AG04449 (cell line): ENCODE results near the gene DVL2.

Experiments
- CTCF ChIA-PET: fragments of 350-600 bp; formaldehyde crosslinking; extraction: SDS; loops from one replicate; lab custom pipeline; 2021; ENCODE audit warnings: antibody characterized with exemption; lab: Yijun Ruan, JAX
- POLR2A ChIA-PET: fragments of 400-600, 350-600 bp; formaldehyde crosslinking; extraction: SDS; loops from one replicate; lab custom pipeline; 2020; ENCODE audit warnings: antibody characterized with exemption, inconsistent platforms; lab: Yijun Ruan, JAX
- DNase-seq: peaks from one replicate; pipeline ENCODE4 v3.0.0-alpha.2; 2010; ENCODE audit warnings: low read depth, low spot score
- H3K4me3 ChIP-seq: 2 replicates; pipeline ENCODE4 v1.5.1; 2011; ENCODE audit warnings: low read depth, mild to moderate bottlenecking, control low read depth, low read length
- CTCF ChIP-seq: IDR thresholded peaks from one replicate; pipeline ENCODE4 v1.5.1; 2011; ENCODE audit warnings: mild to moderate bottlenecking, moderate library complexity, low read length, control low read depth, inconsistent platforms; ENCODE audit not compliant: insufficient read depth; ENCODE audit errors: missing control alignments

DVL2 gene

GRCh38 chr17:7205561-7205960 is 28.8 kb downstream of the DVL2 start:
- ChIA-PET CTCF (interaction anchor here (1.2 kb wide), 1 partner anchor 28 kb away, joined by 3 read pairs; no protein-coding TSS in a partner anchor), POLR2A (interaction anchor here (0.8 kb wide), 1 partner anchor 14 kb away, joined by 3 read pairs; the partner anchor contains the start of genes ACADVL and DLG4)
- H3K4me3 ChIP-seq, result peak overlapping the region; percentile 56
- DNase-seq, result no peak
- no peak for TF ChIP-seq CTCF

GRCh38 chr17:7204828-7205461 is 29.4 kb downstream of the DVL2 start:
- TF ChIP-seq CTCF, result no peak
- POLR2A ChIA-PET, result no interaction called here

GRCh38 chr17:7204336-7204735 is 30.0 kb downstream of the DVL2 start:
- TF ChIP-seq CTCF, result no peak
- CTCF ChIA-PET, result interaction anchor here (1.6 kb wide), 1 partner anchor 151 kb away, joined by 3 read pairs; no protein-coding TSS in a partner anchor
- H3K4me3 ChIP-seq, result peak overlapping the region; percentile 56
- POLR2A ChIA-PET, result no interaction called here
- DNase-seq, result no peak

More at GRCh38 chr17:7204828-7205461, 29.4 kb downstream of the DVL2 start:
- CTCF ChIA-PET, result interaction anchor here (1.2 kb wide), 1 partner anchor 28 kb away, joined by 3 read pairs; no protein-coding TSS in a partner anchor
- peak overlapping the region; percentile 56 for H3K4me3 ChIP-seq
- no peak for DNase-seq

GRCh38 chr17:7203391-7203790 is 30.9 kb downstream of the DVL2 start:
- DNase-seq, result no peak
- no peak overlapping the region for H3K4me3 ChIP-seq
- ChIA-PET CTCF (interaction anchor here (0.9 to 2.0 kb wide), 4 partner anchors 16 to 158 kb away, joined by 3 to 11 read pairs (median 3); partner anchors contain the start of genes ACADVL and DLG4), POLR2A (no interaction called here)
- no peak for TF ChIP-seq CTCF

GRCh38 chr17:7196651-7197401 is 37.5 kb downstream of the DVL2 start:
- ChIA-PET CTCF (no interaction called here), POLR2A (interaction anchor here (0.7 kb wide), 1 partner anchor 151 kb away, joined by 3 read pairs; no protein-coding TSS in a partner anchor)
- TF ChIP-seq CTCF, result no peak
- no peak for DNase-seq
- H3K4me3 ChIP-seq, result no peak overlapping the region

GRCh38 chr17:7195971-7196370 is 38.3 kb downstream of the DVL2 start:
- TF ChIP-seq CTCF, result no peak
- H3K4me3 ChIP-seq, result no peak overlapping the region
- CTCF ChIA-PET, result interaction anchor here (1.0 to 1.6 kb wide), 2 partner anchors 19 to 150 kb away, joined by 4 to 5 read pairs; no protein-coding TSS in a partner anchor
- POLR2A ChIA-PET, result no interaction called here
- DNase-seq, result no peak
